Mammary epithelial cell (primary cell): ENCODE measurements around the gene SELENOO.

Experiments used
- EZH2 ChIP-seq: IDR thresholded peaks from 2 replicates; pipeline ENCODE4 v1.6.1; 2012; ENCODE audit warnings: low read length, inconsistent platforms, borderline replicate concordance
- TF ChIP-seq, protein P1 (sequence below), 2 donors: IDR thresholded peaks in 1 of 2; conservative IDR thresholded peaks in 1 of 2; 2 replicates each; pipeline ENCODE4 v1.5.1; 2011 to 2012; ENCODE audit warnings: inconsistent platforms in 2 of 2, low read length in 2 of 2, mild to moderate bottlenecking in 2 of 2, control low read depth in 1 of 2, low read depth in 1 of 2; ENCODE audit not compliant: insufficient read depth in 1 of 2; ENCODE audit errors: extremely low read depth in 1 of 2

GRCh38 chr22:50180727-50181521, 19.9 kb upstream of the SELENOO start:
- TF ChIP-seq, protein P1, sequence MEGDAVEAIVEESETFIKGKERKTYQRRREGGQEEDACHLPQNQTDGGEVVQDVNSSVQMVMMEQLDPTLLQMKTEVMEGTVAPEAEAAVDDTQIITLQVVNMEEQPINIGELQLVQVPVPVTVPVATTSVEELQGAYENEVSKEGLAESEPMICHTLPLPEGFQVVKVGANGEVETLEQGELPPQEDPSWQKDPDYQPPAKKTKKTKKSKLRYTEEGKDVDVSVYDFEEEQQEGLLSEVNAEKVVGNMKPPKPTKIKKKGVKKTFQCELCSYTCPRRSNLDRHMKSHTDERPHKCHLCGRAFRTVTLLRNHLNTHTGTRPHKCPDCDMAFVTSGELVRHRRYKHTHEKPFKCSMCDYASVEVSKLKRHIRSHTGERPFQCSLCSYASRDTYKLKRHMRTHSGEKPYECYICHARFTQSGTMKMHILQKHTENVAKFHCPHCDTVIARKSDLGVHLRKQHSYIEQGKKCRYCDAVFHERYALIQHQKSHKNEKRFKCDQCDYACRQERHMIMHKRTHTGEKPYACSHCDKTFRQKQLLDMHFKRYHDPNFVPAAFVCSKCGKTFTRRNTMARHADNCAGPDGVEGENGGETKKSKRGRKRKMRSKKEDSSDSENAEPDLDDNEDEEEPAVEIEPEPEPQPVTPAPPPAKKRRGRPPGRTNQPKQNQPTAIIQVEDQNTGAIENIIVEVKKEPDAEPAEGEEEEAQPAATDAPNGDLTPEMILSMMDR (conservative IDR thresholded peaks at IDR 0.05 in 1 of 2, IDR thresholded peaks at IDR 0.05 in 1 of 2; ENCODE audit: extremely low read depth in 1 of 2, insufficient read depth in 1 of 2, low read depth in 1 of 2, low read length in 2 of 2) = no peak
- TF ChIP-seq EZH2 = no peak
